Activated B cell treated with CpG ODN at 0.5 μM for 24 hours (primary cell): ENCODE results near the gene BEST4. TPM values are rescaled to one million over a fixed set of nuclear protein-coding genes. Genes with fewer than 3 reads are reported as not detected.

Experiments
- ATAC-seq: fragments of 200-7000 bp; cut with Tn5 transposase; one replicate; pipeline ENCODE4 v1.10.0; 2021; ENCODE audit warnings: low read depth, mild to moderate bottlenecking, moderate library complexity
- CTCF ChIA-PET: fragments of 350-600 bp; sonication (Branson Sonifier 250); formaldehyde crosslinking; loops from one replicate; lab custom pipeline; 2021; ENCODE audit warnings: antibody characterized with exemption; lab: Charles Lee
- POLR2A ChIA-PET: fragments of 350-600 bp; sonication (Branson Sonifier 250); formaldehyde crosslinking; loops from one replicate; lab custom pipeline; 2021; ENCODE audit warnings: antibody characterized with exemption; lab: Charles Lee
- DNase-seq: peaks from one replicate; pipeline ENCODE4 v3.0.0; 2022
- H3K27ac Mint-ChIP-seq: one replicate; pipeline ENCODE4 v1.8.0; 2020; ENCODE audit warnings: mixed read lengths
- H3K27me3 Mint-ChIP-seq: one replicate; pipeline ENCODE4 v1.8.0; 2021; ENCODE audit warnings: mixed read lengths
- H3K36me3 Mint-ChIP-seq: one replicate; pipeline ENCODE4 v1.8.0; 2021; ENCODE audit warnings: low read depth, mixed read lengths
- H3K4me1 Mint-ChIP-seq: one replicate; pipeline ENCODE4 v1.8.0; 2021; ENCODE audit warnings: mixed read lengths
- H3K4me3 Mint-ChIP-seq: one replicate; pipeline ENCODE4 v1.8.0; 2020; ENCODE audit warnings: mild to moderate bottlenecking, mixed read lengths
- H3K9me3 Mint-ChIP-seq: one replicate; pipeline ENCODE4 v1.8.0; 2020; ENCODE audit warnings: mixed read lengths
- CTCF ChIP-seq: fragments of 200-600 bp; IDR thresholded peaks from one replicate; pipeline ENCODE4 v1.8.0; 2022; ENCODE audit warnings: antibody characterized with exemption, mild to moderate bottlenecking
- intact Hi-C: fragments of 100-400 bp; cut with micrococcal nuclease; formaldehyde crosslinking; loops from one replicate; pipeline ENCODE4 v1.15.1; 2024
- total RNA-seq: library from RNA; stranded (reverse); gene quantifications from 2 replicates; pipeline ENCODE4 v1.2.3, GENCODE V29; 2022

Gene BEST4
- total RNA-seq, 1 donor from 2014 or later: 0.62 TPM

GRCh38 chr1:44805311-44806024 is 17.5 kb upstream of the BEST4 start:
- no peaks in the 10 kb centered on the region for H3K27me3 Mint-ChIP-seq
- no peak for TF ChIP-seq CTCF
- H3K27ac Mint-ChIP-seq: peak overlapping the region; percentile 31
- DNase-seq (no peak), ATAC-seq (no peak)
- ChIA-PET POLR2A (interaction anchor here (0.6 to 8.7 kb wide), 4 partner anchors 6 to 84 kb away, joined by 3 to 364 read pairs (median 144); partner anchors contain the start of gene BTBD19), CTCF (no interaction called here)
- peaks cover 64% of the 10 kb centered on the region for H3K4me1 Mint-ChIP-seq
- H3K9me3 Mint-ChIP-seq: no peaks in the 10 kb centered on the region
- intact Hi-C loops: loop anchor here (10.0 kb wide), 1 partner anchor 779 kb away; the partner anchor contains the start of gene NASP
- peaks cover 57% of the 10 kb centered on the region for H3K36me3 Mint-ChIP-seq
- no peak overlapping the region for H3K4me3 Mint-ChIP-seq

- ATAC-seq (no peak), DNase-seq (no peak)
- ChIA-PET POLR2A (interaction anchor here (1.0 to 8.7 kb wide), 4 partner anchors 8 to 74 kb away, joined by 3 to 339 read pairs (median 145); partner anchors contain the start of genes BTBD19 and RNU5D-1), CTCF (no interaction called here)
- no peak for TF ChIP-seq CTCF
- Mint-ChIP-seq H3K27ac (peak overlapping the region; percentile 50), H3K4me3 (no peak overlapping the region), H3K36me3 (peaks cover 54% of the 10 kb centered on the region), H3K9me3 (no peaks in the 10 kb centered on the region), H3K27me3 (no peaks in the 10 kb centered on the region), H3K4me1 (peaks cover 53% of the 10 kb centered on the region)
- intact Hi-C loops: loop anchor here (5.0 to 10.0 kb wide), 2 partner anchors 781 to 1456 kb away; partner anchors contain the start of gene NASP
Measured at GRCh38 chr1:44803312-44804095, 15.5 kb upstream of the BEST4 start.

DNA sequence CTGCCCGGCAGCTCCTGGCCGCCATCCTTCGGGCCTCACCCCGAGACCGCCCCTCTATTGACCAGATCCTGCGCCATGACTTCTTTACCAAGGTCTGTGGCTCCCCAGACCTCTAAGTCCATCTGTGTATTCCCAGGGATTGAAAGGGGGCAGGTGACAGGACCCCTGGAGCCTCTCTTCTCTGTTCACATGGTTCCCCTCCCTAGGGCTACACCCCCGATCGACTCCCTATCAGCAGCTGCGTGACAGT is 15.0 kb upstream of the BEST4 start:
- DNase-seq: no peak

DNA sequence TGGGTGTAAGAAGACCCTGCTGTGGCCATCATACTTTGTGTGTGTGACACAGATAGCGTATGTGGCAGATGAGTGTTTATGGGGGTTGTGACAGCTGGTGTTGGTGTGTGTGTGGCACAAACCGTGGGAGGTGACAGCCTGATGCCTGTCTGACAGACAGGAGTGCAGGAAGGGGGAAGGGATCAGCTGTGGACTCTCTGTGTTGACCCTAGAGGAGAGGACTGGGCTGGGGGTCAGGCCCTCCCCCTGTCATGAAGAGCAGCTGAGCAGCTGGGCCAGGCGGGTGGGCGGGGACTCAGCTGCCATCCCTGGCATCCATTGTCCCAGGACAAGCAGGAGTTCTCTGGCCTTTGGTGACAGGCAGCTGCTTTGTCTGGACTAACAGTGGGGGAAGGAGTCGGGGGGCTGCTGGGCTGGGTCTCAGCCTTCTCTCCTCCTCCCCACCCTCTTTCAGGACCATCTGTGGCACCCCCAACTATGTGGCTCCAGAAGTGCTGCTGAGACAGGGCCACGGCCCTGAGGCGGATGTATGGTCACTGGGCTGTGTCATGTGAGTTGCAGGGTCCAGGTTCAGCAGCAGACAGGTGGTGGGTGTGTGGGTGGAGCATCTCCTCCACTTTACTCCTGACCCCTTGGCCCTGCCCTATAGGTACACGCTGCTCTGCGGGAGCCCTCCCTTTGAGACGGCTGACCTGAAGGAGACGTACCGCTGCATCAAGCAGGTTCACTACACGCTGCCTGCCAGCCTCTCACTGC is 14.5 kb upstream of the BEST4 start:
- no peak for DNase-seq
- no peaks in the 10 kb centered on the region for H3K9me3 Mint-ChIP-seq
- intact Hi-C loops: loop anchor here (5.0 to 10.0 kb wide), 2 partner anchors 782 to 1455 kb away; partner anchors contain the start of gene NASP
- H3K27me3 Mint-ChIP-seq: no peaks in the 10 kb centered on the region
- H3K4me3 Mint-ChIP-seq: peak overlapping the region; percentile 91
- TF ChIP-seq CTCF: no peak
- peaks cover 53% of the 10 kb centered on the region for H3K36me3 Mint-ChIP-seq
- peak overlapping the region; percentile 68 for H3K27ac Mint-ChIP-seq
- ChIA-PET CTCF (no interaction called here), POLR2A (interaction anchor here (0.9 to 8.7 kb wide), 5 partner anchors 9 to 81 kb away, joined by 3 to 339 read pairs (median 60); partner anchors contain the start of gene BTBD19)
- ATAC-seq: no peak
- H3K4me1 Mint-ChIP-seq: peaks cover 42% of the 10 kb centered on the region

More for the DNA sequence above, 15.0 kb upstream of the BEST4 start:
- Mint-ChIP-seq H3K4me3 (peak overlapping the region; percentile 91), H3K9me3 (no peaks in the 10 kb centered on the region), H3K36me3 (peaks cover 54% of the 10 kb centered on the region), H3K4me1 (peaks cover 47% of the 10 kb centered on the region), H3K27me3 (no peaks in the 10 kb centered on the region), H3K27ac (peak overlapping the region; percentile 50)
- no peak for ATAC-seq
- POLR2A ChIA-PET: interaction anchor here (1.0 to 8.7 kb wide), 4 partner anchors 9 to 73 kb away, joined by 3 to 339 read pairs (median 145); partner anchors contain the start of genes BTBD19 and RNU5D-1
- CTCF ChIA-PET: no interaction called here
- TF ChIP-seq CTCF: no peak
- intact Hi-C loops: loop anchor here (5.0 to 10.0 kb wide), 2 partner anchors 782 to 1456 kb away; partner anchors contain the start of gene NASP
